NT2/D1 (cell line): Measurements from ENCODE around the gene PRKAG3.
A peak's percentile ranks its signal among the peaks of the same experiment; 100 is the strongest.

ENCODE experiments used
- DNase-seq: peaks from one replicate; pipeline ENCODE4 v3.0.0-alpha.2; 2011; ENCODE audit warnings: low read depth, low spot score
- H3K27me3 ChIP-seq: 2 replicates; pipeline ENCODE4 v1.6.0; 2011; ENCODE audit warnings: mild to moderate bottlenecking; ENCODE audit not compliant: insufficient read length, insufficient read depth
- H3K36me3 ChIP-seq: 2 replicates; pipeline ENCODE4 v1.6.1; 2011; ENCODE audit warnings: mild to moderate bottlenecking, low read length, mixed read lengths; ENCODE audit not compliant: insufficient read depth, insufficient read length
- H3K4me1 ChIP-seq: 2 replicates; pipeline ENCODE4 v1.5.1; 2011; ENCODE audit not compliant: insufficient read depth, insufficient read length
- H3K4me3 ChIP-seq: 2 replicates; pipeline ENCODE4 v1.5.1; 2011; ENCODE audit warnings: low read depth; ENCODE audit not compliant: insufficient read length
- H3K9ac ChIP-seq: 2 replicates; pipeline ENCODE4 v1.6.0; 2011; ENCODE audit warnings: low read depth; ENCODE audit not compliant: insufficient read length
- H3K9me3 ChIP-seq: 2 replicates; pipeline ENCODE4 v1.5.1; 2011; ENCODE audit warnings: mild to moderate bottlenecking, low read length; ENCODE audit not compliant: insufficient read depth
- SUZ12 ChIP-seq: IDR thresholded peaks from 2 replicates; pipeline ENCODE4 v1.6.1; 2011; ENCODE audit not compliant: insufficient read length, insufficient read depth; ENCODE audit errors: extremely low read depth
- YY1 ChIP-seq: IDR thresholded peaks from 2 replicates; pipeline ENCODE4 v1.6.1; 2011; ENCODE audit not compliant: insufficient read length, insufficient read depth
- ZNF274 ChIP-seq: IDR thresholded peaks from 2 replicates; pipeline ENCODE4 v1.6.1; 2011; ENCODE audit warnings: mild to moderate bottlenecking, low read depth, low read length

Gene PRKAG3

DNA sequence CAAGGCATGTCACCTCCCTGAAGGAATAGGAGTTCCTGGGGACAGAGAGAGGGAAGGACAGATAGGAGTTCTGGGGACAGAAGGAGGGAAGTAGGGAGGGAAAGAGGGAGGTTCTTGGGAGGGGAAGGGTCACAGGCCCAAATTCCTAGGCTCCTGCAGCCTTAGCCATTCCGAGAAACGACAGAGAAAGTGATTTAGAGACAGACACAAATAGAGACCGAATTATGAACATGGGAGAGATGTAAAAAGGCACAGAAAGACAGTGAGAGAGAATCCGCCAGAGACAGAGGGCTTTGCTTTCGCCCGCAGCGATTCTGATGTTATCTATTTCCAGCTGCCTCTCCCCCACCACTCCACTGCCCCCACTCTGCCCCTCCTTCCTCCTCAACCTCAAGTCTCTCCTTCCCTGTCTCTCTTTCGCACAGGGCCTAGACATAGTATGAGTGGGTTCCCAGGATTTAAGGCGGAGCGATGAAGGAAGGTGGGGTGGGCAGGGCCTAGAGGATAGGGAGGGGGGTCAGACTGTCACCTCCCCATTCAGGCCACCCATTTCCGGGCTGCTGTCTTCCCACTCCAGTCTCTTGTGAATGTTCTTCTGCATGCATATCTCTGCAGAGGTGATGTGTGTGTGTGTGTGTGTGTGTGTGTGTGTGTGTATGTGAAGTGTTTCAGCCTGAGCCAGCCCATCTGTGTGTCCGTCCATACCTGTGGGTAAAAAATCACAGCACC is 24.7 kb upstream of the PRKAG3 start:
- TF ChIP-seq YY1 = no peak
- no peak for TF ChIP-seq ZNF274
- TF ChIP-seq SUZ12 = no peak
- peaks cover 54% of the 10 kb centered on the region for H3K27me3 ChIP-seq
- H3K4me1 ChIP-seq = peaks cover 45% of the 10 kb centered on the region

DNA sequence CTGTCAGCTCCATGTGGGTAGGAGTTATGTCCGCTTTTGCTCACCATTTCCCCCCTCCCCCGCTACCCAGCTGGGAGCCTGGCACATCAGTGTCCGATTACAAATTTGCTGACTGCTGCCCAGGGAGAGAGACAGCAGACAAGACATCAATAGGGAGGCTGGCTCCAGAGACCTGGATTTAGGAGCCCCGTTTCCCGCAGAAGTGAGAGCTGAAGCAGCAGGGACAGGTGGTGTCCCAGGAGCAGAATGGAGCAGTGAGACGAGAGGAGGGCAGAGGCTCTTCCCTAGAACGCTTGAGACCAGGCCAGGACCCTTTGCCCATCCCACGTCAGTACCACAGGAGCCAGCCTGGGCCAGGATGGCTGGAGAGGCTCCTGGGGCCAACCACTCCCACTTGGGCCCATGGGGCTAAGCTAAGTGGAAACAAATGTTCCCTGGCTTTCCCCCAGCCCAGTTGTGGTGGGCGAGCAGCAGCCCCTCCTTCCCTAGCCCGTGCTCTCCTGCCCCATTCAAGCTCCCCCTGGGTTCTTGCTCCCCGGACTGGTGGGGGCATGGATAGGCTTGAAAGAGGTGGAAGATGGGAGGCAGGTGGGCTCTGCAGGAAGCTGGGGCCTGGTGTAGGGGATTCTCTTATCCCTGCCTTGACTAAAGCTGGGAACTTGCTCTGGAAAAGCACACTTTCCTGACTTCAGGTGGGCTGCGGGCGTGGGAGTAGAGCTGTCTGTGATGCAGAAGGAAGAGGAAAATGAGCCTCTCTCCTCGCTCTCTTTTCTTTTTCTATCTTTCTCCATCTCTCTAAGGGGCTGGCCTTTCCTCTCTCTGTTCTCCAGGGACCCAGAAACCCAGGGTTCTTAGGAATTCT is 23.9 kb upstream of the PRKAG3 start:
- Histone ChIP-seq H3K27me3 (peaks cover 52% of the 10 kb centered on the region), H3K9me3 (no peaks in the 10 kb centered on the region), H3K4me1 (peaks cover 44% of the 10 kb centered on the region), H3K4me3 (no peak overlapping the region), H3K9ac (no peak overlapping the region), H3K36me3 (no peaks in the 10 kb centered on the region)
- TF ChIP-seq ZNF274 (no peak), SUZ12 (no peak), YY1 (no peak)
- DNase-seq = no peak

More for the DNA sequence above, 24.7 kb upstream of the PRKAG3 start:
- no peak overlapping the region for H3K9ac ChIP-seq
- H3K36me3 ChIP-seq = no peaks in the 10 kb centered on the region
- H3K9me3 ChIP-seq = no peaks in the 10 kb centered on the region
- DNase-seq = no peak
- no peak overlapping the region for H3K4me3 ChIP-seq

DNA sequence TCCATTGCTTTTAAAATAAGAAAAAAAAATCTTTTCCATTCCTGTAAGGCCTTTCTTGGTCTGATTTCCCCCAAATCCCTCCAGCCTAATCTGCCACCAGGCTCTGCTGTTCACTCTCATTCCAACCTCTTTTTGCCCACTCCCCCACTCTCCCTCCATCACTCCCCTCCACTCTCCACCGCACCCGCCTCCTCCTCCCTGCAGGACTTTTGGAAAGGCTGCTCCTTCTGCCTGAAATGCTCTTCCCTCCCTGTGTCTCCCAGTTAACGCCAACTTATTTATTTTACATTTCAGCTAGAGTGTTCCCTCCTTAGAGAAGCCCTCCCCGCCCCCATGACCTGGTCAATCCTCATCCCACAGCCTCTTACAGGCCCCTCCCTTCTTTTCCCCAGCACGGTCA is 23.3 kb upstream of the PRKAG3 start:
- Histone ChIP-seq H3K9me3 (no peaks in the 10 kb centered on the region), H3K27me3 (peaks cover 45% of the 10 kb centered on the region), H3K4me3 (no peak overlapping the region), H3K36me3 (no peaks in the 10 kb centered on the region), H3K9ac (no peak overlapping the region), H3K4me1 (peaks cover 41% of the 10 kb centered on the region)
- TF ChIP-seq YY1 = no peak
- no peak for TF ChIP-seq SUZ12
- no peak for TF ChIP-seq ZNF274
- no peak for DNase-seq

- no peak overlapping the region for H3K9ac ChIP-seq
- peaks cover 40% of the 10 kb centered on the region for H3K4me1 ChIP-seq
- peaks cover 37% of the 10 kb centered on the region for H3K27me3 ChIP-seq
- H3K9me3 ChIP-seq = no peaks in the 10 kb centered on the region
- no peak for TF ChIP-seq SUZ12
- TF ChIP-seq ZNF274 = no peak
- TF ChIP-seq YY1 = no peak
- H3K4me3 ChIP-seq = no peak overlapping the region
- no peaks in the 10 kb centered on the region for H3K36me3 ChIP-seq
- DNase-seq = no peak
Observed at GRCh38 chr2:218853766-218854165, 22.2 kb upstream of the PRKAG3 start.

DNA sequence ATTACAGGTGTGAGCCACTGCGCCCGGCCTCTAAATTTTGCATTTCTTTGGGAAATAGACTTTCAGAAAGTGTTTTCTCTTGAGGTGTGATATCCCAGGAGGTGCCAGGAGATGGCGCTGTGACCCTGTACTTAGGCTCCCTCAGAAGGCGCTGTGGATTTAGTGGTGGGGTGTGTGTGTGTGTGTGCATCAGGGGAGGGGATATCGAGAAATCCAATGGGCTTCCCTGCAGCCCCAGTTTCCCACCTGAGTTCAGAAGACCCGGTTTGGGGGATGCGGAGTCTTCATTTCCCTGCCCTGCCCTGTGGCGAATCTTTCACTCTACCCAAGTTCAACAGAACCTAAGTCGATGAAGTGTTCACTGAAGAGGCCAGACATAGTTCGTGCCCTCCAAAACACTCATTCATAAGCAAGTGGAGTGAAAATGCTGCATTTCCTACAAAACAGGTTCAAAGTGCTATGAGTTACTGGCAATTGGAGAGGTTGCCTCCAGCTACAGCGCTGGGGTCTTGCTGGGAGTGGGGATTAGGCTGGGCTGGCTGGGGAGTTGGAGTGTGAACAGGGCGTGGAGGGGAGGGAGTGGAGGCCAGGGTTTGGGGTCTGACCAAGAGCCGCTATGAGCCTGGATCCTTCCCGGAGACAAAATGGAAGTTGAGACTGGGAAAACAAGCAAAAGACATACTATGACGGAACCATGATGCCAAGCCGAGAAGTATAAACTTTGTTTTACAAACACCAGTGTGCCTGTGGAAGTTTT is 21.5 kb upstream of the PRKAG3 start:
- Histone ChIP-seq H3K9me3 (no peaks in the 10 kb centered on the region), H3K4me1 (peaks cover 33% of the 10 kb centered on the region), H3K4me3 (no peak overlapping the region), H3K9ac (peak overlapping the region; percentile 36), H3K36me3 (no peaks in the 10 kb centered on the region), H3K27me3 (peaks cover 30% of the 10 kb centered on the region)
- peak; percentile 84 for DNase-seq
- TF ChIP-seq YY1 (no peak), SUZ12 (no peak), ZNF274 (no peak)

- TF ChIP-seq YY1 = no peak
- no peak for TF ChIP-seq SUZ12
- no peak for TF ChIP-seq ZNF274
- no peaks in the 10 kb centered on the region for H3K36me3 ChIP-seq
- no peak overlapping the region for H3K4me3 ChIP-seq
- peaks cover 7% of the 10 kb centered on the region; the same call in 1 of the 2 replicates for H3K9me3 ChIP-seq
- no peak overlapping the region for H3K9ac ChIP-seq
- no peak for DNase-seq
- peaks cover 22% of the 10 kb centered on the region for H3K4me1 ChIP-seq
- peaks cover 15% of the 10 kb centered on the region for H3K27me3 ChIP-seq
Observed at GRCh38 chr2:218851286-218851685, 19.7 kb upstream of the PRKAG3 start.
